Muscle of arm (tissue), 12 donors: ENCODE data around the gene PIK3AP1. TPM values are rescaled to one million over a fixed set of nuclear protein-coding genes. Genes with fewer than 3 reads are reported as not detected.

Experiments used
- DNase-seq: peaks from one replicate; pipeline ENCODE4 v3.0.0-alpha.2; 2013
- polyA plus RNA-seq, 12 donors: library from polyadenylated mRNA; unstranded; fragments of 120-200 nt; gene quantifications; one replicate each; pipeline ENCODE4 v1.2.1, GENCODE V29; 2013; ENCODE audit not compliant: insufficient read length in 12 of 12

Gene PIK3AP1
- polyA plus RNA-seq, 12 donors = 1.5 to 7.3 (median 2.2) TPM; not detected in 1

- DNase-seq = peak; percentile 17
Measured at GRCh38 chr10:96673318-96674099, 46.8 kb downstream of the PIK3AP1 start.

DNA sequence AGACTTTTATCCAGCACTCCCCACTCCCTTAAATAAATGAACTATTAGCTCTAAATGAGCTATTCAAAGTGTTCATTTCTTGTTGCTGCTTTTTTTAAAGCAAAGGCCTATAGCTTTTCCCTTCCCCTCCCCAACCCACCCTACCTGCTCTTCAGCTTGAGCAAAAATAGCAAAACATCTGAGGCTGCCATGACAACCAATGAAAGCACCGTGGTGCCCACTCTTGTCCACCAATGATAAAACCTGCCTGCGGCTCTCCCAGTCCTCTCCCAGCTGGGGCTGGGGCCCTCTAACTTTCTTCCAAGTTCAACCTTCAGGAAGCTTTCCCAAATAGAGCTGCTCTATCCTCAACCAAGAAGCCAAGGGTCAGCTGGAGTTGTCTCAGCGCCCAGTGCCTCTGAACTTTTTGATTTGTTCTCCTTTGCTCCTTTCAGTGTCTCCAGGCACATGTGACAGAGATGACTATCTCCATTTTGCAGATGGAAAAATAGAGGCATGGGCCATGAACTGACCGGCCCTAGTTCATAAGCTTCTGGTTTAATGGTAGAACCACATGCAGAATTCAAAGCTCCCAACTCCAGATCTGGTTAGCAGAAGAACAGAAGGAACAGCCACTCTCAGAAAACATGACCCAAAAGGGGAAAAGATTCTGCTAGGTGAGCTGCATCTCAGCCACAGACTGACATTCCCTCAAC is 47.7 kb downstream of the PIK3AP1 start:
- DNase-seq = no peak

DNA sequence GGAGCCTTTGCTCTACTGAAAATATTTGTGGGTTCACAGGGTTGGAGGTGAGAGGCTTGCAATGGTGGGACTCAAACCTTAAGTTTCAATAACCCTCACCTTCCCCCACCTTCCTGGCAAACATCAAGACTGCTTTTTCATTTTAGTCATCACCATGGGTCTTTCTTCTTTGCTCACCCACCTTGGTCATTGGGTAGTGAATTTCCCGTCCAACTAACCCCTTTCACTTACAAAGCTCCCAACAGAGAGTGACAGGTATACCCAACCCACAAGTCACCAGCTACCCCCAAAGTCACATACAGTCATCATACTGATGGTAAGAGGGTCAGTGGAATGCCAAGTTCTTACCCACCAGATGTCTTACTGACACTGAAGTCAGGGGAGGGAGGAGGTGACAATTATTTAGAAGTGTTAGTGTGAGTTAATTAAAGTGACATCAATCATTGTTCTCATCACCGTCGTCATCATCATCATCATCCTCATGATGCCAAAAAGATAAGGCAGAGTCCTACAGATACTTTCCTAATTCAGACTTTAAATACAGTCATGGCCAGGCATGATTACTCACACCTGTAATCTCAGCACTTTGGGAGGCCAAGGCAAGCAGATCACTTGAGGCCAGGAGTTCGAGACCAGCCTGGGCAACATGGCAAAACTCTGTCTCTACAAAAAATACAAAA is 49.0 kb downstream of the PIK3AP1 start:
- DNase-seq = no peak

DNA sequence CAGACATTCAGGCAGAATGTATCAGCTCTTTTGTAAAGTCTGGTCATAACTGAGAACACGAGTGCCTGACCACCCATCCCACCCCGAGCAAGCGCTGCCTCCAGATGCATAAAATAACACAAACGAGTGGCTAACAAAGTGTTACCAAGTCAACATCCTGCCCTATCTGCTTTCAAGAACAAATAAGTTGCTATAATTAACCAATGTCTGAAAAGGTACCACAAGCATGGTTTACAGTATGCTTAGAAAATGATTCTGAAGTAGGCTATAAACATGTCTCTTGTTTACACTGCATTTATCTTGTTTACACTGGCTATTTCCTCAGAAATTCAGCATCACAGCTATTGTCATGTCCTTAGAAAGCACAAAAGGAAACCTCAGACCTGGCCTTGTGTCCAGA is 49.5 kb downstream of the PIK3AP1 start:
- no peak for DNase-seq

GRCh38 chr10:96667401-96667800 is 52.9 kb downstream of the PIK3AP1 start:
- no peak for DNase-seq

DNA sequence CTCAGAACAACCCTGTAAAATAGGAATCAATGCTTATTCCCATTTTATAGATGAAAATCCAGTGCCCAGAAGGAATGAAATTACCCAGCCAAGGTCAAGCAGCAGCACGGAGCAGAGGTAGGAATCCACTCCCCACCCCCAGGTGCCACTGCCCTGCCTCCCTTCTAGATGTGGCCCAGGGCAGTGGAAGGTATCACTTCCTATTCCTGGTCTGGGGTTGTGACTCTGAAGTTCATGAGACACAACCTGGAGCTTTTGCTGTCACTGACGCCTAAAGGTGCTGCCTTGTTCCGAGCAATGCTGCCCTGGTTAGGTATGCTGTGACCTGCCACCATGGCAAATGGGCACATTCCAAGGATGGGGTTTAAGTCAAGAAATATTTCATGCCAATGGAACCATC is 53.6 kb downstream of the PIK3AP1 start:
- DNase-seq = no peak

- no peak for DNase-seq
Measured at GRCh38 chr10:96665306-96665705, 55.0 kb downstream of the PIK3AP1 start.

DNA sequence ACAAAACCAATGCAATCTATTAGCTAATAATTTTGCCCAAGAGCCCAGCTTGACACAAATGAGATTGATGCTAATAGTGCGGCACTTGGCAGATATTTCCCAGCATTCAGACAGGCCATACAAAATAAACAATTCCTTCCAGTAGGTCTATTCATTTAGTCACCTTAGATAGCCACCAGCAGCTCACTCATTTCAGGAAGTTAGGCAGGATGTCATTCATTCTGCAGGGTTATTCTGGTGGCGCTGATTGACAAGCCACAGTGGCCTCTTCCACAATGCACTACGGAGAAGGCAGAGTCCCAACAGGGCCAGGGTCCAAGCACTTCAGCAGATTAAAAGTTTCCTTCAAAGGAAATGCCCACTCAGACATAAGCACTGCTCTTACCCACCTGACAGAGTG is 55.8 kb downstream of the PIK3AP1 start:
- DNase-seq = no peak

- DNase-seq = no peak
Measured at GRCh38 chr10:96663797-96664196, 56.5 kb downstream of the PIK3AP1 start.

DNA sequence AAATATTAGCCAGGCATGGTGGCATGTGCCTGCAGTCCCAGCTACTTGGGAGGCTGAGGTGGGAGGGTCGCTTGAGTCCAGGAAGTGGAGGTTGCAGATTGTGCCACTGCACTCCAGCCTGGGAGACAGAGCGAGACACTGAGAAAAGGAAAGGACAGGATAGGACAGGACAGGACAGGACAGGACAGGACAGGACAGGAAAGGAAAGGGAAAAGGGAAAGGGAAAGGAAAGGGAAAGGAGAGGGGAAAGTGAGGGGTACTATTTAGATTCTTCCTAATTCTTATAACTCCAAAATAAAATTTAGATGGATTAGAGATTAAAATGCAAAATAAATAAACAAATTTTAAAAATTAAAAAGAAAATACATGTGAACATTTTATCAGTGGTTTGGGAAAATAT is 58.7 kb downstream of the PIK3AP1 start:
- DNase-seq = no peak

GRCh38 chr10:96660297-96660696 is 60.0 kb downstream of the PIK3AP1 start:
- DNase-seq = no peak

- DNase-seq = no peak
Measured at GRCh38 chr10:96658844-96659243, 61.5 kb downstream of the PIK3AP1 start.

GRCh38 chr10:96657385-96657784 is 62.9 kb downstream of the PIK3AP1 start:
- DNase-seq = no peak

DNA sequence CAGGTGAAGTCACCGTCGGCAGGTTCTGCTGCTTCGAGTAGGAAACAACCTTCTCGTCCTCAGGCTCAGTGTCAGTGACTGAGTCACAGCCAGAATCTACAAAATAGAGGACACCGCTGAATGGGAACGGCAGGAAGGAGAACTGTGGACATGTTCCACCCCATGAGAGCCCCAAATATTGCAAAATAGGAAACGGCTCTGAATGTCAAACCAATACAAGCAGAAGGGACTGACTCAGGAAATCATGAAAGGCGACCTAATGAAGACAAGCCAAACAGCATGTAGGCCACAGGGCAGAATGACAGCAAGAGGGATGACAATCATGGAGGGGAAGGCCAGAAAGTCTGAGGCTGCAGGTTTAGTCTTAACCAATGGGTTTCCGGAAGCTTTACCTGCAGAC is 63.5 kb downstream of the PIK3AP1 start:
- no peak for DNase-seq

- no peak for DNase-seq
Measured at GRCh38 chr10:96656198-96656577, 64.1 kb downstream of the PIK3AP1 start.

GRCh38 chr10:96655461-96656197 is 64.7 kb downstream of the PIK3AP1 start:
- DNase-seq = no peak

DNA sequence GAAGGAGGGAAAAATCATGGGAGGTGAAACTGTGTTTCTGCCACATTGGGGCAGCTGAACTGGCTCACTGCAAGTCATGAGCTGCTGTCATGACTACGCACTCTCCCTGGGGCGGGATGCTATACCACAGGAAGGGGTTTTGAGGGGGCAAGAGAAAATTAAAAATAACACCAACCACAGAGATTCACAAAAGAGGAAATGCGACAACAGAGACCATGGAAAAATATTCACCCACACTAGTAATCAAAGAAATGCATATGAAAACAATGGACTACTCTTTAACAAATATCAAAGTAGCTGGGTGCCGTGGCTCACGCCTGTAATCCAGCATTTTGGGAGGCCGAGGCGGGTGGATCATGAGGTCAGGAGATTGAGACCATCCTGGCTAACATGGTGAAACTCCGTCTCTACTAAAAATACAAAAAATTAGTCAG is 68.3 kb downstream of the PIK3AP1 start:
- DNase-seq = no peak

DNA sequence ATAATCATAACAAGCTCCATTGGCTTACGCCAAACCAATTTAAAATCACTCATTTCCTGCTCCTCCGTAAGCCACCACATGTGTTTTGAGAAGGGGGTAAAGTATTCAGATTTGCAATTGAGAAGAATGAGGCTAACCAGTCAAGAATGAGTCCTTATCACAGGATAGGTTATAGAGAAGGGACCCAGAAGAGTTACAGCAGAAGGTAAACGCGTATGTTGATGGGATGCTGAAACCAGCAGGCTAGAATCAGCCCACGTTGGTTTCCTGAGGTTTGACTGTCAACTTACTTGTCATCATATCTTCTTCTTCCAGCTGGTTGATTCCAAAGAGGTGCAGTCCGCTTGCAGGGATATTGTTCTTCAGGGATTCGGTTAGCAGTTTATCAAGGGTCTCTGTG is 69.4 kb downstream of the PIK3AP1 start:
- no peak for DNase-seq

GRCh38 chr10:96648297-96648696 is 72.0 kb downstream of the PIK3AP1 start:
- DNase-seq = no peak

DNA sequence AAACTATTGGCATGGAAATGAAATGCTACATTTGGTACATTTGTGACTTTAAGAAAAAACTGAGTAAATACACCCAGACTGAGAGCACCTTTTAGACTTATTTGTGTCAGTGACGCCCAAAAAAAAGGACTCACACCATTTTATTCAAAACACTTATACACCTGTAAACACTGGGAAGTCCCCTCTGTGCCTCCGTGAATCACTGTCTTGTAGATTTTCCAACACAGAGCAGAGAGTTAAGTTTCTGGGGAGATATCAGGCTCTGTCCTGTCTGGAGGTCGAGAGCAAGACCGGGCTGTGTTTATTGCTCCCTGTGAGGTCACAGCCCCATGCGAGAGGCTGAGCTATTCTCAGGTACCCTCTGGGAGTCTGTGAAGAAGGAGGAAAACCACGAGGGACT is 72.8 kb downstream of the PIK3AP1 start:
- no peak for DNase-seq

DNA sequence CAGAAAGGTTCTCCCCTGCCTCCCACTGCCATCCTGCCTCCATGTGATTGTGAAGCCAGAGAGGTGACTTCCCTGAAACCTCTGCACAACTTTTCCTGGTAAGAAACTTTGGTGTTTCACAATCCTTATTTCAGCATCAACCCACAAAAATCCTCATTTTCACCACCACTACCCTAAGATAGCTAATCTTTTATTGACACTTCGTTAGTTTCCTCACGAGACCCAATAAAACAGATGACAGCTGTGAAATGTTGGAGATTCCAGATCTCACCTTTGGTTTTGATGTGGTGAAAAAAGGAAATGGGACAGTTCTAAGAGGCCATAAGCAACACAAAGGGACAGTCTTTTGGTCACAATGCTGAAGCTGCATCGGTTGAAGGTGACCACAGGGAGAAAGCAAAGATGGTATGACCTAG is 73.6 kb downstream of the PIK3AP1 start:
- DNase-seq = no peak

- DNase-seq = no peak
Measured at GRCh38 chr10:96646301-96646700, 74.0 kb downstream of the PIK3AP1 start.
